ENCODE measurements around the gene SPSB3.

Gene SPSB3

DNA sequence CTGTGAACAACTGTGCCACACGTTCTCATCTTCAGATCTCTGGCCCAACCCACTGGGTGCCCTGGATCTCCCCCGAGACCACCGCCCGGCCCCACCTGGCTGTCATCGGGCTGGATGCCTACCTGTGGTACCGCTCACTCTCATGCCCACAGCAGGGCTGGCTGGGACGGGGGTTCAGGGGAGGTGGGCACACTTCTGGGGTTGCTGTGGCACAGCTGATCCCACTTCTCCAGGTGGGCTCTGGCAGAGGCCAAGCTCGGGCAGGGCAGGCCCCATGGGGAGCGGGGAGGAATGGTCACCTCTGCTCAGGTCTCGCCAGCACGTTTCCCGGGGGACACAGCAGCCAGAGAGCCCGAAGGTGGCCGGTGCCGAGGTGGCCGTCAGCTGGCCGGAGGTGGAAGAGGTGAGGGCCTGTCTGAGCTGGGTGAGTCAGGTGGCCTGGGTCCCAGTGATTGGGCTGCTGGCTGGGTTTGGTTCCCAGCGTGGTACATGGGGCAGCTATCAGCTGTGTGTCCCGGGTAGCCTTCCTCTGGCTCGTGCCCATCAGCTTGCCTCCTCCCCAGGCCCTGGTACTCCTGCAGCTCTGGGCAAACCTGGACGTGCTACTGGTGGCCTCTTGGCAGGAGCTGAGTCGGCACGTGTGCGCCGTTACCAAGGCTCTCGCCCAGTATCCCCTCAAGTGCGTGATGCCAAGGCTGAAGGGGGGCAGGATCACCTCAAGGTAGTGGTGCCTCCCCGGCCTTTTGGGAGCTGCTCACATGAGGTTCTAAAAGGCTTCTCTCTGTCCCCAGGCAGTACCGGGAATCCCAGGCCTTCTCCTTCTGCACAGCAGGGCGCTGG is 7.1 kb downstream of the SPSB3 start:
- DNase-seq (ENCODE audit: low read depth), result no peak
- TF ChIP-seq, protein P1, sequence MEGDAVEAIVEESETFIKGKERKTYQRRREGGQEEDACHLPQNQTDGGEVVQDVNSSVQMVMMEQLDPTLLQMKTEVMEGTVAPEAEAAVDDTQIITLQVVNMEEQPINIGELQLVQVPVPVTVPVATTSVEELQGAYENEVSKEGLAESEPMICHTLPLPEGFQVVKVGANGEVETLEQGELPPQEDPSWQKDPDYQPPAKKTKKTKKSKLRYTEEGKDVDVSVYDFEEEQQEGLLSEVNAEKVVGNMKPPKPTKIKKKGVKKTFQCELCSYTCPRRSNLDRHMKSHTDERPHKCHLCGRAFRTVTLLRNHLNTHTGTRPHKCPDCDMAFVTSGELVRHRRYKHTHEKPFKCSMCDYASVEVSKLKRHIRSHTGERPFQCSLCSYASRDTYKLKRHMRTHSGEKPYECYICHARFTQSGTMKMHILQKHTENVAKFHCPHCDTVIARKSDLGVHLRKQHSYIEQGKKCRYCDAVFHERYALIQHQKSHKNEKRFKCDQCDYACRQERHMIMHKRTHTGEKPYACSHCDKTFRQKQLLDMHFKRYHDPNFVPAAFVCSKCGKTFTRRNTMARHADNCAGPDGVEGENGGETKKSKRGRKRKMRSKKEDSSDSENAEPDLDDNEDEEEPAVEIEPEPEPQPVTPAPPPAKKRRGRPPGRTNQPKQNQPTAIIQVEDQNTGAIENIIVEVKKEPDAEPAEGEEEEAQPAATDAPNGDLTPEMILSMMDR (IDR thresholded peaks at IDR 0.05; ENCODE audit: low read depth, low read length, missing control alignments), result no peak
- in situ Hi-C loops (cut with HindIII; ENCODE audit: low sequenced_read_pairs), result no loop called here
- no peak overlapping the region for H3K4me3 ChIP-seq (ENCODE audit: low read depth, low read length)

DNA sequence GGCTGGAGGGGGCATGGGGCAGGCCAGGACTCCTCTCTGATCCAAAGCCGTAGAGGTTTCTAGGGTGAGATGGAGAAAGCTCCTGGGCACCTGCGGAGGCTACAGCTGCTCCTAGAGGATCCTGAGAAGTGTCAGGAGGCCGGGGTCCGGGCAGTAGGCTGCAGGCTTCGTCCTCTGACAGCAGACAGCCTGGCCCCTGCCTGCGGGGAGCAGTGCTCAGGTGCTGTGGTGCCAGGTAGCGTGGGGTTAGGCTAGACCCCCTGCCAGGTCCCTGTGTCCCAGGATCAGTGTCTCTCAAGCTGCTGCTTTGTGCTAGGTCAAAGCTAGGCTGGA is 8.0 kb downstream of the SPSB3 start:
- TF ChIP-seq, protein P1 (IDR thresholded peaks at IDR 0.05; ENCODE audit: low read depth, low read length, missing control alignments), result no peak
- in situ Hi-C loops (cut with HindIII; ENCODE audit: low sequenced_read_pairs), result no loop called here
- no peak for DNase-seq (ENCODE audit: low read depth)
- peak overlapping the region; percentile 59 for H3K4me3 ChIP-seq (ENCODE audit: low read depth, low read length)

DNA sequence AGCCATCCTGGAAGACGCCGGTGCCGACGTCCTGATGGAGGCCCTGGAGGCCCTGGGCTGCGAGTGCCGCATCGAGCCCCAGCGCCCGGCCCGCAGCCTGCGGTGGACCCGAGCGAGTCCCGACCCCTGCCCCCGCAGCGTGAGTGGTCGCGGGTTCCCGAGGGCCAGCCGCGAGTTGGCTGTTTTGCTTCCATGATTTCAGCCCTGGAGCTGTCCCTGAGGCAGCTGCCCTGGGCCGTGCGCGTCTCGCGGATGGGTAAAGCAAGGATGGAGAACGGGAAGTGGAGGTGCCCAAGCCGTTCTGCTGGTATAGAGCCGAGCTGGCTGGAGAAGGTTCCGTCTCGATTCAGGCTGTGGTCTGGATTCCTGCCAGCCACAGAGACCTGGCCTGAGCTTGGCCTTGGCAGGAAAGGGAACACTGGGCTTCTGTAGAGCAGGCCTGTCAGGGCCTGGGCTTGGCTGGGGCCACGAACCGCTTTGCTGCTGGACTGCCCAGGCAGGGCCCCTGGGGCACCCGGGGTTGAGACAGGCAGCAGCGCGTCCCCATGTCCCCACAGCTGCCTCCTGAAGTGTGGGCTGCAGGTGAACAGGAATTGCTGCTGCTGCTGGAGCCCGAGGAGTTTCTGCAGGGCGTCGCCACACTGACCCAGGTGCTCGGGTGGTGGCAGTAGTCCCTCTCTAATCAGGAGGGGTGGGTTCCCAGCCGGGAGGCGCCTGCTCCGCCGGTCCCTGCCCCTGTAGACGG is 8.5 kb downstream of the SPSB3 start:
- in situ Hi-C loops (cut with HindIII; ENCODE audit: low sequenced_read_pairs), result no loop called here
- peak overlapping the region; percentile 59 for H3K4me3 ChIP-seq (ENCODE audit: low read depth, low read length)
- TF ChIP-seq, protein P1 (IDR thresholded peaks at IDR 0.05; ENCODE audit: low read depth, low read length, missing control alignments), result no peak
- no peak for DNase-seq (ENCODE audit: low read depth)

DNA sequence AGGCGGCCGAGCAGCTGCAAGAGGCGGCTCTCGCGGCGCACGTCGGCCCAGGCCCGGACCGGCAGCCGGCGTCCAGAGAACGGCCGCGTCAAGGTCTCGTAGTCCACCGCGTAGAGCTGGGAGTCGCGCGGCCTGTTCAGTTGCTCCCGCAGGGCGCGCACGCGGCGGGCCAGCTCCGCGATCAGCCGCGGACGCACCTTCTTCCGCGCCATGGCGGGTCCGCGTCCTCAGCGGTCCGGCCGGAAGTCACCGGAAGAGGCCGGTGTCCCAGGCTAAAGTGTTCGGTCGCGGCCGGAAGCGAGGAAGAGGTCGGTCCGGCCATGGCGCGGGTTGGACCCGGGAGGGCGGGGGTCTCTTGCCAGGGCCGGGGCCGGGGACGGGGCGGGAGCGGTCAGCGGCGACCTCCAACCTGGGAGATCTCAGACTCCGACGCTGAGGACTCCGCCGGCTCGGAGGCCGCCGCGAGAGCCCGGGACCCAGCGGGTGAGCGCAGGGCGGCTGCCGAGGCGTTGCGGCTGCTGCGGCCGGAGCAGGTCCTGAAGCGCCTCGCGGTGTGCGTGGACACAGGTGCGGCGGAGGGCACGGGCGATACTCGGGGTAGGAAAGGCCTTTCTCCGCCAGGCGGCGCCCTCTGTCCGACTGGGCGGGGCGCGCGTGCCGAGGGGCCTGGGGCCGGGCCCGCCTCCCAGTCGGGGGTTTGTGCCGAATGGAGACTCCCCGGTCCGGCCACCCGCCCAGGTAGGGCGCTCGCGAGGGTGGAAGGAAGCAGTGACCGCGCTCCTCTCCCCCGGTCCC is 9.3 kb downstream of the SPSB3 start, which contains the start of gene MRPS34:
TSS of gene MRPS34 (minus strand) at position 227 of the 795 bp plus-strand sequence. CDS start at position 212, 15 bp downstream.
- peak; percentile 61 for DNase-seq (ENCODE audit: low read depth)
- TF ChIP-seq, protein P1 (IDR thresholded peaks at IDR 0.05; ENCODE audit: low read depth, low read length, missing control alignments), result peak; percentile 69
- in situ Hi-C loops (cut with HindIII; ENCODE audit: low sequenced_read_pairs), result no loop called here
- peak within 1 kb of the TSS; percentile 59 for H3K4me3 ChIP-seq (ENCODE audit: low read depth, low read length)

DNA sequence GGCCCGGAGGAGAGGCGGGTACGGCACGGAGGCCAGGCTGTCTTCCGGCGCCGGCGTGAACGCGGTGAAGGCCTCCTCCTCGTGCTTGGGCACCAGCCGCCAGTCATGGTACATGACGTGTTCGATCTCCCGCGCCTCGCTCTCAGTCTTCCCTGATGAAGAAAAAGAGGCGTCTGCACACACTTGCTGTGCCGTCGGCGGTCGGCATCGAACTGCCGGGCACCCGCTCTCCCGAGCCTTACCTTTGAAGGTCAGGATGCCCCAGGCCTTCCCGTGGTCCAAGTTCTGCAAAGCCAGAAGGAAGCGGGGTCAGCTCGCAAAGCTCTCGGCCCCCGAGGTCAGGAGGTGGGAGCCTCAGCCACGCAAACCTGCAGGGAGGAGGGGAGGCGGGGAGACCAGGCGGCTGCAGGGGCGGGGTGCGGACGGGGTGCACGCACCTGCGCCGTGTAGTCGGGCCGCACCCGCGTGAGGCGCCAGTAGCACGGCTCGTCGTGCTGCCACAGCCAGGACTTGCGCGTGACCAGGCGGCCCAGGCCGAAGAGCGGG is 9.9 kb downstream of the SPSB3 start, which contains the start of gene EME2:
TSS of gene EME2 (plus strand) at position 449 of the 546 bp plus-strand sequence. CDS start 418 bp downstream, outside the sequence.
- no peak for DNase-seq (ENCODE audit: low read depth)
- TF ChIP-seq, protein P1 (IDR thresholded peaks at IDR 0.05; ENCODE audit: low read depth, low read length, missing control alignments), result no peak
- H3K4me3 ChIP-seq (ENCODE audit: low read depth, low read length), result peak within 1 kb of the TSS; percentile 59
- in situ Hi-C loops (cut with HindIII; ENCODE audit: low sequenced_read_pairs), result no loop called here

Measured in astrocyte of the cerebellum (primary cell).